HG03108 (cell line): ENCODE measurements around the gene RPN2.

ENCODE experiments used
- ATAC-seq: cut with Tn5 transposase; IDR thresholded peaks from one replicate; pipeline ENCODE4 v1.9.1; 2021; ENCODE audit warnings: moderate library complexity; ENCODE audit not compliant: unreplicated experiment

RPN2 gene

DNA sequence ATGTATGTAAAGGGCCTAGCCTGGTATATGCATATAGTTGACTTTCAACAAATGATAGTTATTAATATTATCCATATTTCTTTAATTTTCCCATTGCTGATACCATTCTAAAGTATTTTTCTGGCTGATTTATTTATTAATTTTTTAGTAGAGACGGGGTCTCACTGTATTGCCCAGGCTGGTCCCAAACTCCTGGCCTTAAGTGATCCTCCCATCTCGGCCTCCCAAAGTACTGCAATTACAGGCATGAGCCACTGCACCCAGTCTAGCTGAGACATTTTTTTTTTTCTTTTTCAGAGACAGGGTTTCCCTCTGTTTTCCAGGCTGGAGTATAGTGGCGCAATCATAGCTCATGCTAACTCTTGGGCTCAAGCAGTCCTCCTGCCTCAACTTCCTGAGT is 30.1 kb downstream of the RPN2 start:
- ATAC-seq, result no peak

- ATAC-seq, result no peak
These were observed 30.7 kb downstream of the RPN2 start for GRCh38 chr20:37209661-37210314.

DNA sequence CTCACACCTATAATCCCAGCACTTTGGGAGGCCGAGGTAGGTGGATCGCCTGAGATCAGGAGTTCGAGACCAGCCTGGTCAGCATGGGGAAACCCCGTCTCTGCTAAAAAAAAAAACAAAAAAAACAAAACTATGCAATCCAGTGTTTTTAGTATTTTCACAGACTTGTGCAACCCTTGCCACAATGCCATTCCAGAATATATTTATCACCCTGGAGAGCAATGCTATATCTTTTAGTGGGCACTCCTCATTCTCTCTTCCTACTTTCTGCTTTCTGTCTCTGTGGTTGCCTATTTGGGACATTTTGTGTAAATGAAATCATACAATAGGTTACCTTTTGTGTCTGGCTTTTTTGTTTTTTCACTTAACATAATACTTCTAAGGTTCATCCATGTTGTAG is 39.3 kb downstream of the RPN2 start:
- ATAC-seq, result no peak

DNA sequence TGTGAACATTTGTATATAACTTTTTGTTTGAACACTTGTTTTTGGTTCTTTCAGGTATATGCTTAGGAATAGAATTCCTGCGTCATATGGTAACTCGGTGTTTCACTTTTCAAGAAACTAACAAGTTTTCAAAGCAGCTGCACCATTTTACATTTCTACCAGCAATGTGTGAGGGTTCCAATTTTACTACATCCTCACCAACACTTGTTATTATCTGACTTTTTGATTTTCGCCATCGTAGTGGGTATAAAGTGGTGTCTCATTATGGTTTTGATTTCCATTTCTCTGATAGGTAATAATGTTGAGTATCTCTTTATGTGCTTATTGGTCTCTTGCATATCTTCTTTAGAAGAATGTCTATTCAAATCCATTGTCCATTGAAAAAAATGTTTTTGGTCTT is 39.8 kb downstream of the RPN2 start:
- ATAC-seq, result no peak

DNA sequence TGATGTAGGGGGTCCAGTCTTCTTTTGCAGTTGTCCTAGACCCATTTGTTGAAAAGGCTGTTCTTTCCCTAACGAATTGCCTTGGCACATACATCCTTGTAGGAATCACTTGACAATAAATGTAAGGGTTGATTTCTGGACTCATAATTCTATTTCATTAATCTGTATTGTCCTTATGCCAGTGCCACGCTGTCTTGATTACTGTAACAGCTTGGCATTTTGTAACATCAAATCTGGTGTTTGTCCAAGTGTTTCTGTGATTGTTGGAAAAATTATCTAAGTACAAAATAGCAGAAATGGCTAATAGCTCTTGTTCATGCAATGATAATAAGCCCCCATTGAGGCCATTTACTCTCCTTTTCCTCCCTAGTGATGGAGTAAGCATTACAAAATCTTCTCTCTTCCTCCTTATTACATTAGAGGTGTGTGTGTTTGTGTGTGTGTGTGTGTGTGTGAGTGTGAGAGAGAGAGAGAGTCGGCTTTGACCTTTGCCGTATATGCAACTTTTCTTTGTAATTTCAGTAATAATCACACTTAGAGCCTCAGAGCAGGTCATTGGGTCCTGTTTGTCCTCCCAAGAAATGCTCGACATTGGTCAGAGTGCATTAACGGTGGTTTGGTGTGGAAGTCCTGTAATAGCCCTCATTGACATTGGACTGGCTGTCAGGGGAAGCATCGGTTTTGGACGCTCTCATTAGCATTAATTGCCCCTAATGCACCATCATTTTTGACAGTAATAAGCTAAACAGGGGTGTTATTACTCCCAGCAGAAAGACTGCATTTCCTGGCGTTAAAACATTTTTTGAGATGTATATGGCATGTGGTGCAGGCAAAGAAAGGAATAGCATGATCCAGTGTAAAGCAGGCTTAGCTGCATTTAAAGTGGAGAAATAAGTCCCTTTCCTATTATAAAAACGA is 40.9 kb downstream of the RPN2 start:
- no peak for ATAC-seq

DNA sequence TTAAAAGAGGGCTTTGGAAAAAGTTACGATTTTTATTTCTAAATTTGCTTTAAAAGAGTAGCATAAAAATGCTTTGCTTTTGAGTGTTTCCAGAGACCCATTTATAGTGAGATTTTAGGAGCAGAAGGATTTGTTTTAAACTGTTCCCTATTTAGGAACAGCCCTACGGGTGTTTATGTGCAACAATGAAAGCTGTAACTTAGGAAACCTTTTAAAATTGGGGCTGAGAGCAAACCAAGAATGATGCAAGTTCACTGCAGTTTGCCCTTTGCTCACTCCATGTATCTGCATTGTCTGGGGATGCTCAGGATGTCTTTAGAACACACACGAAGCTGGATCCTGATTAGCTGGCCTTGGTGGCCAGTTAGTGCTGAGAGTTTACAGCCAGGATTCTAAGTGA is 41.6 kb downstream of the RPN2 start:
- ATAC-seq, result no peak

GRCh38 chr20:37222086-37222485 is 43.0 kb downstream of the RPN2 start:
- ATAC-seq, result no peak

GRCh38 chr20:37223053-37223452 is 43.9 kb downstream of the RPN2 start:
- ATAC-seq, result no peak

- ATAC-seq, result no peak
These were observed 46.0 kb downstream of the RPN2 start for GRCh38 chr20:37225146-37225545.

GRCh38 chr20:37226889-37227288 is 47.8 kb downstream of the RPN2 start:
- ATAC-seq, result no peak

GRCh38 chr20:37228082-37228481 is 49.0 kb downstream of the RPN2 start:
- no peak for ATAC-seq

GRCh38 chr20:37228656-37229055 is 49.5 kb downstream of the RPN2 start:
- ATAC-seq, result no peak

- no peak for ATAC-seq
These were observed 50.2 kb downstream of the RPN2 start for GRCh38 chr20:37229357-37229756.

GRCh38 chr20:37230200-37230599 is 51.1 kb downstream of the RPN2 start:
- ATAC-seq, result no peak

DNA sequence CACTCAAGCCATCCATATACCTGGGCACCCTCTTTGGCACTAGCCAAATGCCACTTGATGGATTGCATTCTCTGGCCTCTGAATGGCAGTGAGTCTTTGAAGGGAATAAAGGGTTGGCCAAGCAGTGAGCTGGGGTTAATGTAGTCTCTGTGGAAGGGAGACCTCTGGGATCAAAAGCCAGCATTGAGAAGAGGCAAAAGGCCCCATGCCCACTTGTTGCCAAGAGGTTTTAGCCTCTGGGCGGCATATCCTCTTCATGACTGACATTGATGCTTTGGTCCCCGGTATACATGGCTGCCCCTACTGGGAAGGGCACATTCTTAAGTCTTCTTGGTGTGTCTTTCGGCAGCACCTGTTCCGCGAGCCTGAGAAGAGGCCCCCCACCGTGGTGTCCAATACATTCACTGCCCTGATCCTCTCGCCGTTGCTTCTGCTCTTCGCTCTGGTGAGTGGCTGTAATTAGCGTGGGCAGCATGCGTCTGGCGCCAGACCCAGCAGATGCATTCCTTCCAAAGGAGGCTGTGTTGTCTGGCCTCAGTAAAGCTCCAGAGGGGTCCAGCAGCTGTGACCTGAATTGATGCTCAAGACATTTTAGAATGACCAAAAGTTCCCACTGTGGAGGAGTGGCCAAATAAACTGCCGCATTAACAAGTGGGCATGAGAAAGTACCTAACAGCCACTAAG is 53.0 kb downstream of the RPN2 start:
- ATAC-seq, result no peak

- ATAC-seq, result no peak
These were observed 54.6 kb downstream of the RPN2 start for GRCh38 chr20:37233548-37234253.

DNA sequence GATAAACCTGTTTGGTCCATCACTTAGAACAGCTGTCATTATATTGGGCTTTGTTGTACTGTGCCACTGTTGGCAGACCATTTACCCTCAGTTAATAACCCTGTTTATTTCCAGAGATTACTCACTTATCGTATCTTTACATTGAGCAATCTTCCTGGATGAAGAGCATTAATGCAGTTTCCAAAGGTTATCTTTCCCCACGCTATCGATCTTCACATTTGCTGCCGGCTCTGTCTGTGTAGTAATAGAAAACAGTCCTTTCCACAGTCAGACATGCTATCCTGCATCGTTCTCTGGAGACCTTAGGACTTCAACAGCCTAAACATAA is 55.1 kb downstream of the RPN2 start:
- no peak for ATAC-seq

GRCh38 chr20:37235065-37235464 is 55.9 kb downstream of the RPN2 start:
- no peak for ATAC-seq

DNA sequence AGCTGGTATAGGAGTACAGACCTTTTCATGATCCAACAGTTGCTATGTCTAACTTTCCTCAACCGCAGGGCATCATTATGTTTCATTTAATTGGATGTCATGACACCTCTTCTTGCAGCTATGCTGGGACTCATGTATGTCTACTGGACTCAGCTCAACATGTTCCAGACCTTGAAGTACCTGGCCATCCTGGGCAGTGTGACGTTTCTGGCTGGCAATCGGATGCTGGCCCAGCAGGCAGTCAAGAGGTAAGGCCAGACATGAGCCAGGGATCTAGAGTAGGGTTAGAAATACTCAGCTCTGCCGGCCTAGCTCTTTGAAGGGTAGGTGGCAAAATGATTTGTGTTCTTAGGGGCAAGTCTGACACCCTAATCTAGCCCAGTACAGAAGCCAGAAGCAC is 57.3 kb downstream of the RPN2 start:
- ATAC-seq, result no peak

DNA sequence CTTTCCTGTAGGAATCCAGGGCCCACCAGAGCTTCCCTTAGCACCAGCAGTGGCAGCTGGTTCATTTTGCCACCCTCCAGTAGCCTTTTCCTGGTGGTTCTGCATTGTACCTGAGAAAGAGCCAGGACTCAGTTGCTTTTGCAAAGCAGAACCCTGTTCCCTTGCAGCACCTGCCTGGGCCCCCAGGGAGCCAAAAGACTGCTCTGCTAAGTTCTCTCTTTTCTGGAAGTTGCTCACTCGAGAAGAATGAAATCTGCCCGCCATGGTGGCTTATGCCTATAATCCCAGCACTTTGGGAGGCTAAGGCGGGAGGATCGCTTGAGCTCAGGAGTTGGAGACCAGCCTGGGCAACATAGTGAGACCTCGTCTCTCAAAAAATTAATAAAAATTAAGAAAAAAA is 58.5 kb downstream of the RPN2 start:
- no peak for ATAC-seq

- ATAC-seq, result no peak
These were observed 59.3 kb downstream of the RPN2 start for GRCh38 chr20:37238426-37238825.
